CD4-positive, alpha-beta T cell treated with Interleukin-2 at 100 ng/mL for 4 hours (primary cell): ENCODE results near the gene TMEM260.
"Not testable (repeated sequence)": the region's sequence is repeated elsewhere in the genome, so short reads cannot be mapped to it uniquely, and the experiment has no call there.

ENCODE experiments used
- DNase-seq: peaks from one replicate; pipeline ENCODE4 v3.0.0-alpha.2; 2020; ENCODE audit warnings: low spot score

The TMEM260 gene

GRCh38 chr14:56598519-56598918, 18.9 kb downstream of the TMEM260 start:
- no peak for DNase-seq

GRCh38 chr14:56603648-56604047, 24.1 kb downstream of the TMEM260 start:
- DNase-seq: no peak

GRCh38 chr14:56608689-56609088, 29.1 kb downstream of the TMEM260 start:
- DNase-seq: no peak

GRCh38 chr14:56611663-56612062, 32.1 kb downstream of the TMEM260 start:
- not testable (repeated sequence) for DNase-seq

- no peak for DNase-seq
Observed at GRCh38 chr14:56617084-56617483, 37.5 kb downstream of the TMEM260 start.

GRCh38 chr14:56630707-56631106, 51.1 kb downstream of the TMEM260 start:
- no peak for DNase-seq

- DNase-seq: no peak
Observed at GRCh38 chr14:56632195-56632594, 52.6 kb downstream of the TMEM260 start.

- no peak for DNase-seq
Observed at GRCh38 chr14:56633544-56633943, 53.9 kb downstream of the TMEM260 start.

GRCh38 chr14:56635041-56635440, 55.4 kb downstream of the TMEM260 start:
- DNase-seq: no peak

- DNase-seq: no peak
Observed at GRCh38 chr14:56647493-56647892, 67.9 kb downstream of the TMEM260 start.

- DNase-seq: no peak
Observed at GRCh38 chr14:56648508-56649301, 69.1 kb downstream of the TMEM260 start.

- DNase-seq: no peak
Observed at GRCh38 chr14:56649382-56649781, 69.8 kb downstream of the TMEM260 start.

- no peak for DNase-seq
Observed at GRCh38 chr14:56650048-56650447, 70.5 kb downstream of the TMEM260 start.

- DNase-seq: no peak
Observed at GRCh38 chr14:56650979-56651378, 71.4 kb downstream of the TMEM260 start.

GRCh38 chr14:56657604-56658003, 78.0 kb downstream of the TMEM260 start:
- DNase-seq: no peak

- DNase-seq: no peak
Observed at GRCh38 chr14:56659378-56659777, 79.8 kb downstream of the TMEM260 start.

- DNase-seq: no peak
Observed at GRCh38 chr14:56659964-56660551, 80.5 kb downstream of the TMEM260 start.

- no peak for DNase-seq
Observed at GRCh38 chr14:56660677-56661389, 81.2 kb downstream of the TMEM260 start.

- DNase-seq: no peak
Observed at GRCh38 chr14:56661478-56661877, 81.9 kb downstream of the TMEM260 start.

GRCh38 chr14:56664811-56665421, 85.3 kb downstream of the TMEM260 start:
- no peak for DNase-seq

GRCh38 chr14:56666294-56666693, 86.7 kb downstream of the TMEM260 start:
- DNase-seq: no peak

- no peak for DNase-seq
Observed at GRCh38 chr14:56666716-56667115, 87.1 kb downstream of the TMEM260 start.

- DNase-seq: not testable (repeated sequence)
Observed at GRCh38 chr14:56667290-56667689, 87.7 kb downstream of the TMEM260 start.
